Measurements from ENCODE around the gene RPL37A.

RPL37A gene

DNA sequence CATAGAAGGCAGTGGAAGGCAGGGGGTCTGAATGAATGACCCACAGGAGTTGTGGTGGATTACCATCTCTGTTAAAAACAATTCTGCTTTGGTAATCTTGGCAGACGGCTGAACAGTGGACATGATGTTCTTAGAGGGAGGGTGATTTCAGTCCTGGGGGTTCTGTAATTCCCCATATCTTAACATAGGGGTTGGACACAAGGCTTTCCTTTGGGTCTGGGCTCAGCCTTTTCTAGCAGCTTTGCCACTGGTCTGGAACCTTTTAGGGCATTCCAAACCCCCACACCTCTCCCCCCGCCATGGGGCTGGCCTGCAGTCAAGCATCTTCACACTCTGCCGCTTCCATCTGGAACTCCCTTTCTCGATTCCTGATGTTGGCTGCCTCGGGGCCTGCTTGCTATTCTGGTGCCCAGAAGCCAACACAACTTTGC, 50.3 kb downstream of the RPL37A start:
- DNase-seq (ENCODE audit: low read depth): no peak

DNA sequence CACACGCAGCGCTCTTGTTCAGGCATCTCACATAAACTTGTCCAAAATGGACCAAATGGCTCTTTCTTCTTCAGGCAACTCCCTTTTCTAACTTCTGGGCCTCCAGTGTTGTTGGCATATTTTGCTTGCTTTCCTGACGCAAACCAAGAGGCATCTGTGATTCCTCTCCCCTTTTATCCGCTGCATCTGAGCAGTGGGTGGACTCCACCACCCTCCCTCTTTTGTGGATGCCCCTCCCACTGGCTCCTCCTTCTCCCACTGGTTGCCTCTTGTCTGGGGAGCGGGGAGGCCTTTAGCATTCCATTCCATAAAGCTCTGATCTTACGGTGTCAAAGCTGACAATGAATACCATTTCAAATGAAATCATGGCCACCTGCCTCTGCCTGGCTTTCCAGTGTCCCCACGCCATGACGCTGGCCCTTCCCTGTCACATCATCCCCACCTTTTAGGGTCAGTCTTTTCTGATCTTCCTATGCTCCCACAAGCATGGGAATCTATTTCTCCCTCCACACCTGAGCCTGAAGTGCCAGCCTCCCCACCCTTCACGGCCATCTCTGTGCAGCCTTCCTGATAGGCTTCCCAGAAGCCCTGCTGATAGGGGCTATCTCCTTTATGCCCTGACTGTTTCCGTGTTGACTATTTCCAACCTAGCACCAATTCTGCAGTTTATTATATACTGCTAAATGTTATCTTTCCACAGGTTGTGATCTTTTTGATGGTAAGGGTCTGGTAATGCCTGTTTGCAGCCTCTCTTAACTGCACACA, 51.5 kb downstream of the RPL37A start:
- DNase-seq (ENCODE audit: low read depth): no peak

DNA sequence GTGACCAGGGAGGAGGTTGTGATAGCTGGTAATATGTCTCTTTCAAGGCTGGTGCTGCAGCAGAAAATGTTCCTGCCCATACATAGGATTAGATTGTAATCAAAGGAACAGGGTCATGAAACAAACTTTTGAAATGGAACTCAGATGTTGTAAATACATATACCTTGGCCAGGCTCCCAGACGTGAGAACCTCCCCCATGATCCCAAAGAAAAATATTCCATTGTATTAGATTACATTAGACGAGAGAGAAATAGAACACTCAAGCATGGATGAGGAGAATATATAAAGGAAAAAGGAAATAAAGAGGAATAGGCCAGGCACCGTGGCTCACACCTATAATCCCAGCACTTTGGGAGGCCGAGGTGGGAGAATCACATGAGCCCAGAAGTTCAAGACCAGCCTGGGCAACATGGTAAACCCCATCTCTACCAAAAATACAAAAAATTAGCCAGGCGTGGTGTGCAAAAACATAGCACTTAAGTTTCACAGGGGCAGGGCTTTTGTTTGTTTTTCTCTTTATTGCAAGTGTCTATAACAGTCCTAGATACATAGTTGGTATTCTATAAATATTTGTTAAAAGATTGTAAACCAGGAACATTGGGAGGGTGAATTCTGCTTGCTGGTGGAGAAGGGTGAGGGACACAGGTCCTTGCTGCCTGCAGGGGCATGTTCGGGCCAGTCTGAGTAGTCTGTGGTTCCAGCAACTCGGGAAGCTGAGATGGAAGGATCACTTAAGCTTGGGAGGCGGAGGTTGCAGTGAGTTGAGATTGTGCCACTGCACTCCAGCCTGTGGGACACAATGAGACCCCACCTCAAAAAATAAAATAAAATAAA, 52.8 kb downstream of the RPL37A start:
- DNase-seq (ENCODE audit: low read depth): no peak

DNA sequence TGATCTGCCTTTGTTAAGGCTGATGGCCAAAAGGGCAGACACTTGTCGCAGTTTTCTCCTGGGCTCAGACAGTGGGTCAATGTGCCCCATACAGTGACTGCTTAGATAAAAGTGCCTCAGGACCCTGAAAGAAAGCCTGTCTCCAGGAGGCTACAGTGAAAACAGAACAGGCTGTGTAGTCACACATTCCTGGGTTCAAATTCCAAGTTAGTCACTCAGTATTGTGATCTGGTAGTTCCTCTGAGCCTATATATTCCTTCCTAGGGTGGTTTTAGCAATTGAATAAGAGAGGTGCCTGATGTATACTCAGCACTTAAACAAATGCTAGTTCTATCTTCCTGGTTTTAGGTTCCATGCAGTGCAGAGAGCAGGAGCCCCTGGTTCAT, 54.4 kb downstream of the RPL37A start:
- DNase-seq (ENCODE audit: low read depth): no peak
